NCI-H2107 treated with DMSO at 0.1 percent for 48 hours (cell line): ENCODE data around the gene PARVB.
A peak's percentile ranks its signal among the peaks of the same experiment; 100 is the strongest.
"Not testable (repeated sequence)": the region's sequence is repeated elsewhere in the genome, so short reads cannot be mapped to it uniquely, and the experiment has no call there.

Source experiments
- DNase-seq: peaks from one replicate; lab custom pipeline; 2025; ENCODE audit not compliant: unreplicated experiment; lab: John Stamatoyannopoulos, UW

PARVB gene

DNA sequence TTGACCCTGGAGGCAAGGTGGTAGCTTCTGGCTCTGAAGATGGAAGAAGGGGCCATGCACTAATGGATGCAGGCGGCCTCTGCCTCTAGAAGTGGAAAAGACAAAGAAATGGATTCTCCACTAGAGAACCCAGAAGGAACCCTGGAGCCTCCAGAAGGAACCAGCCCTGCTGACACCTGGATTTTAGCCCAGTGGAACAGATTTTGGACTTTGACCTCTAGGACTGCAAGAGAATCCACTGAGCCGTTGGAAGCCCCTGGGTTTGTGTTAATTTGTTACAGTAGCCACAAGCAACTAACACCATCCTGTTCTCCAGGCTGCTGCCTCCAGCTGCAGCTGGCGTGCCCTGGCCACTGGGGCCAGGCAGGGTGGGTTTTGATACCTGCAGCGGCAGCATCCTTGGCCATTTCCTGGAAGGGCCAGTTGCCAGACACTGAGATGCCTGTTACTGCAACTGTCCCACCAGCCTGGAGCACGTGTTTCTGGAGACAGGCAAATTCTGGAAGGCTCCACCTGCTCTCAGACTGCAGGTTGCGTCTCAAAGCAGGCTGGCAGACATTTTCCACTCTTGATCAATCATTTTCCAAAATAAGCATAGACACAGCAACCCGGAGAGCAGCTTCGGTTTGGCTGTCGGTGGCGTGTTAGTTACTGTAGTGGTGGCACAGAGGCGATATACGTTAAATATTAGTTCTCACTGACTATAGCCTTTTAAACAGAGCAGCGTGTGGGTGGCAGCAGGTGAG lies 79.8 kb downstream of the PARVB start:
- DNase-seq = no peak

DNA sequence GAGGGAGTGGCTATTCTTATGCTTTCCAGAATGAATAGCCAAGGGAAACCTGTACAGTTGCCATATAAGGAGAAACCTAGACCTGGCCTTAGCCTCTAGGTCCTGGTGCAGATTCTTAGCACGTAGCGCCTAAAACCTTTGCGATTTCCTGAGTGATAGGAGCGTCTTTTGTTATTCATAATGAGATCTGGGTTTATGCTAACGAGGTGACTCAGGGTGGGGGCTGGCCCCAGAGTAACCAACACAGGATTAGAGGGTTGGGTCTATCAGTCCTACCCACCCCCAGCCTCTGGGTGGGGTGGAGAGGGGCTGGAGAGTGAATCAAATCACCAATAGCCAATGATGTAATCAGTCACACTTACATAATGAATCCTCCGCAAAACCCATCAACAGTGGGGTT lies 83.2 kb downstream of the PARVB start:
- DNase-seq = no peak

DNA sequence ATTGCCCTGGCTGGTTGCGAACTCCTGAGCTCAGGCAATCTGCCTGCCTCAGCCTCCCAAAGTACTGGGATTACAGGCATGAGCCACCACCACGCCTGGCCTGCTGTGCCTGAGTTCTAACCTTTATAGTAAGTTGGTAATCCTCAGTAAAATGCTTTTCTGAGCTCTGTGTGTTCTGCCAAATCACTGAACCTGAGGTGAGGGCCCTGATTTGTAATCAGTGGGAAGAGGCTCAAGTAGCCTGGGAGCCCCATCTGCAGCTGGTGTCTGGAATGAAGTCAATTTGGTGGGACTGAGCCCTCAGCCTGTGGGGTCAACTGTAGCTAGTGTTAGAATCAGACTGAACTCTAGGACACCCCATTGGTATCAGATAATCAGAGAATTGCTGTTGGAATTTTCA lies 84.0 kb downstream of the PARVB start:
- no peak for DNase-seq

DNA sequence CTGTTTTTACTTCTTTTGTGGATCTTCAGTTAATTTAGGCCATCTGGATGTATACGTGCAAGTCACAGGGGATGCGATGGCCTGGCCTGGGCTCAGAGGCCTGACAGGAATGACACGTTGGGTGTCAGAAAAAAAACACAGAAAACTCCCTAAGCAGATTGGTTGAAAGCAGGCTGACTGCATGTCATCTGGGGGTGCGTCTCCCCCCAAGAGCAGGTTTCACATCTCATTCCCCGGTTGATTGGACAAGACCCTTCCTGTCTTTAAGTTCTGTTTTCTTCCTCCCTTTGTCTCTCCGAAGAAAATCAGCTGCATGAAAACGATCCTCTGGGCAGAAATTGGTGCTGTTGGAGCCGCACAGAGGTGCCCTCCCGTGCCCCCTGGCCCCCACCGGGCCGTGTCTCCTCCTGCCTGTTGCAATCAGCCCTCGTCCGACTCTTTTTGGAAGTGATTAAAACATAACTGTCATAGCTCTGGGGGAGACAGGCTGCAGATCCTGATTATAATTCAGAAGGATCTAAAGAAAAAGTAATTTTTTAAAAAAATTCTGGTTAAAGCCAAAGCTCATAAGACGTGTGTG lies 84.8 kb downstream of the PARVB start:
- no peak for DNase-seq

DNA sequence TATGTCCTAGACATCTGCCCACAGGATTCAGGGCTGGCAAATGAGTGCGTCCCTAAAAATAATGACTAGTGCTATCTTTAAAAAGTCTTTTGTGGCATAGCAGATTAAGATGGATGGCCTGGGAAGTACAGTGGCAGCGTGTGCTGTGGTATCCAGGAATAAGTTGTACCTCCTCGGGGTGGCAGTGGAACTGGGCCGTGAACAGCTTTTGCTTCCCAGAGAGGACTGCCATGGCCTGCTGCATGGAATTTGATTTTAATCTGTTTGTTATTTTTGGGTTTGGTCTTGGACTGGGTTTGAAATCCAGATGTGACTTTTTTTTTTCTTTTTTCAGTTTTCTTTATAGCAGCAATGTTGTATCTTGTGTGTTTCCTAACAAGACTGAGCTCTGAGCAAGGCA lies 85.3 kb downstream of the PARVB start:
- DNase-seq = no peak

DNA sequence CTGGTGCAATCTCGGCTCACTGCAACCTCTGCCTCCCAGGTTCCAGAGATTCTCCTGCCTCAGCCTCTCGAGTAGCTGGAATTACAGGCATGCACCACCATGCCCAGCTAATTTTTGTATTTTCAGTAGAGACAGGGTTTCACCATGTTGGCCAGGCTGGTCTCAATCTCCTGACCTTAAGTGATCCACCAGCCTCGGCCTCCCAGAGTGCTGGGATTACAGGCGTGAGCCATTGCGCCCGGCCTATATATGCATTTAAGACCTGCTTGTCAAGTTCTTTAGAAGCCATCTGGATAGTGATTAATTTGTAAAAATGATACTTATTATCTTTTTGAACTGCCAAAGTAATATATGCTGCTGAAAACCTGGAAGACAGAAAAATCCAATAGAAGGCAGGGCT lies 86.6 kb downstream of the PARVB start:
- not testable (repeated sequence) for DNase-seq

DNA sequence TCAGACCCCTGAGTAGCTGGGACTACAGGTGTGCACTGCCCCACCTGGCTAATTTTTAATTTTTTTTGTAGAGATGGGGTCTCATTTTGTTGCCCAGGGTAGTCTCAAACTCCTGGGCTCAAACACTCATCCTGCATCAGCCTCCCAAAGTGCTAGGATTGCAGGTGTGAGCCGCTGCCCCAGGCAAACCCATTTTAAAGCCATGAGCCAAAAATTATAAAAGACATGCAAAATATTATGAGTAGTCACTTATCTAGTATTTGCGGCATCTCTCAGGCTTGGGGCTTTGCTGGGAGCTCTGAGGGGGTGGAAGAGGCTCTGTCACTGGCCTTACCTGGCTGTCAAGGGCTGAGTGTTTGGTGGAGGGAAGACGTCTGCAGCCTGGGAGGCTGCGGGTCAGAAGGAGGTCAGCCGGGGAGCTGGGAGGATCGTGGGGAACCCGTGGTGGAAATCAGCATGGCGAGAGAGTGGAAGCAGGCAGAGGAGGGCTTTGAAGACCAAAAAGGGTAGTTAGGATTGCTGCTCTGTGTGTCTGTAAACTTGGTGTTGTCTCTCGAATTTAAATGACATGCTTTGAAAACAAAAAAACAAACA lies 87.6 kb downstream of the PARVB start:
- DNase-seq = no peak

DNA sequence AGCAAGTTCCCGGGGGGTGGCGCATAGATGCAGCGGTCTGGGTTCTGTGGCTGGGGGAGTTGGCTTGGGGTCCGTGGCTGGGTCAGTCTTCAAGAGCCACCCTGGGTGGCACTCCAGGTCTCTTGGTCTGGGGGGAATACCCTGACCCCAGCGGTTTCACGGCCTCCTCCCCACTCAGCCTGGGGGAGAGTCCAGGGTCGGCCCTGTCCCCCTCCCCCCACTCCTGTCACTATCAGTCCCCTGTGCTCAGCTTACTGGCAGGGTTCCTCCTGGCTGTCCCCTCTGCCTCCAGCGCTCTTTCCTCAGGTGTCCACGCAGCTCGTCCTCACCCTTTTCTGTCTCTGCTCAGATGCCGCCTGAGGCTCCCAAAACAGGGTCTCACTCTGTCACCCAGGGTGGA lies 88.1 kb downstream of the PARVB start:
- DNase-seq = no peak

DNA sequence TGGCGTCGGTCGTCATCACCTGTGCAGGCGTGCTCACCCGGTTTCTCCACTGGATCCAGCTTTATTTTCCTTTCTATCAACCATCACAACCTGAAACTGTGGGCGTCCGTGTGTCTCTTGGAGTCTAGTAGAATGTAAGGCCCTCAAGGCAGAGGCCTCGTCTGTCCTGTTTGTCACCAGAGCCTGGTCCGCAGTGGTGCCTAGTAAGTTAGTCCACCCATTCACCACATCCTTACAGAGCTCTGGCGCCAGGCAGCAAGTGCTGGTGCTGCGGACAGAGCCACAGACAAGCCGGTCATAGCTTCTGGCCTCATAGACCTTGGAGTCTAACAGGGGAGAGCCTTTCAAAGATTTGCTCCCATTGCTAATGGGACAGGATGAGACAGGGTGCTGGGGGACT lies 92.2 kb downstream of the PARVB start:
- no peak for DNase-seq

DNA sequence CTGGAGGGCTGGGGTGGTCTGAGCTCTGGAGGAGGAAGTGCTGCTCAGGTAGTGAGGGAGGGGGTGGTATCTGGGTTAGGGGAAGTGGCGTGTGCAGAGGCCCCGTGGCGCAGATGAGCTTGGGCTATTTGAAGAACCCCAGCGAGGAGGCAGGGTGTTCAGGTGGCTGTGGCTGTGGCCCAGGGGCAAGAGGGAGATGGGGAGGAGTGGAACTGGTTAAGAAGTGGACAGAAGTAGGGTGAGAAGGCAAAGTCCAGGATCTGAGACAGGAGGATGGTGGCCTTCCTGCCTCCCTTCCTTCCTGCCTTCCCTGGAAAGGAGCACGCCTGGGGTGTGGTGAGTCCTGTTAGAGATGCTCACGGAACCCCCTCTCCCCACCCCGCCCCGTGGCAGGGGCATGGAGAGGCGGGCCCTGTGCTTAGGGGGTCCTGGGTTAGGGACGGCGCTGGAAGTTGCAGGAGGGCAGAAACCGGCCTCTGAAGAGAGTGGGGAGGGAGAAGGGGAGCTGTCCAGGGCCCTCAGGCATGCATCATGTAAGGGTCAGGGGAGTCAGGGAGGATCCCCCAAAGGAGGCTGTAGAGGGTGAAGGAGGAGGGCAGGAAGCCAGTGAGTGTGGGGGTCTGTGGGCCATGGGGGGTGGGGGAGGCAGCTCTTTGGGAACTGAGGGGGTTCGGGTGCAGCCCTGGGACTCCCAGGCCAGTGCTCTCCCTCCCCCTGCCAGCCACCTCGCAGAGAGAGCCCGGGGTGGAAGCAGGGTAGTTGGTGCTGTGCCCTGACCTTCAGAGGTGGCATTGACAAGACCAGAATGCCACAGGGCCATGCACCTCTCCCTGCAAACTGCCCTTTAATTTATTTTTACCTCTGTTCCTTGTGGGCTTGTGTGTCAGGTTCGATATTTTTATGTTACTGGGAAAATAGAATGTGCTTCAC lies 92.9 kb downstream of the PARVB start:
- DNase-seq = no peak

DNA sequence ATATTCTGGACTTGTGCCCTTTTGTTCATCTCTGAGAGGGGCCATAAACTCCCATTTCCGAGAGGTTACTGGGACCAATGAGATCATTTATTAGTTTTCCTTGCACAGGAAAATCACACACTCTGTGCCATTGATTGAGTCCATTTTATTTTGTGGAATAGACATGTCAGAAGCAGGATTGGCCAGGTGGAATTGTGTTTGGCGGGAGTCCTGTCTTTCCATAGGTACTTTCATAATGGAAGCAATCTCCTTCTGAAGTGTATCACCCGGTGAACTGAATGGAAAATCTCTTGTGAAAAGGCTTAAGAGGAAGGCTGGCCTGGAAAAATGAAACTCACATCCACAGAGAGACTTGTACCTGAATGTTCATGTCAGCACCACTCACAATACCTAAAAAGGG lies 93.6 kb downstream of the PARVB start:
- no peak for DNase-seq

DNA sequence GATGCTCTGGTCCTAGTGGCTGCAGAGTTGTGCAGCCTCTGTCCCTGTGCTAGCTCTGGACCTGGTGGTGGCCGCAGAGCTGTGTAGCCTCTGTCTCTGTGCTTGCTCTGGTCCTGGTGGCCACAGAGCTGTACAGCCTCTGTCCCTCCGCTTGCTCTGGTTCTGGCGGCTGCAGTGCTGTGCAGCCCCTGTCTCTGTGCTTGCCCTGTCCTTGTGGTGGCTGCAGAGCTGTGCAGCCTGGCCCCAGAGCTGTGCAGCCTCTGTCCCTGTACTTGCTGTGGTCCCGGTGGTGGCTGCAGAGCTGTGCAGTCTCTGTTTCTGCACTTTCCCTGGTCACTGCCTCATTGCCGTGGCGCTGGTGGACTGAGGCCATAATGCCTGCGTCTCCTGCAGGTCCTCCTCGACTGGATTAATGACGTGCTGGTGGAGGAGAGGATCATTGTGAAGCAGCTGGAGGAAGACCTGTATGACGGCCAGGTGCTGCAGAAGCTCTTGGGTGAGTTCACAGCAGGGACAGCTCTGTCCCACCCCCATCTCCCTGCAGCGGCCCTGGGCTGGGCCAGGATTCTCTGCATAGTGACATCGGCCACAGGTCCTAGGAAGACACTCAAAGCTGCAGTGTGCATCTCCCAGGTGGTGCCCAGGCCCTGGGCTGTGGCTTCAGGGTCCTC lies 94.7 kb downstream of the PARVB start:
- DNase-seq = no peak

DNA sequence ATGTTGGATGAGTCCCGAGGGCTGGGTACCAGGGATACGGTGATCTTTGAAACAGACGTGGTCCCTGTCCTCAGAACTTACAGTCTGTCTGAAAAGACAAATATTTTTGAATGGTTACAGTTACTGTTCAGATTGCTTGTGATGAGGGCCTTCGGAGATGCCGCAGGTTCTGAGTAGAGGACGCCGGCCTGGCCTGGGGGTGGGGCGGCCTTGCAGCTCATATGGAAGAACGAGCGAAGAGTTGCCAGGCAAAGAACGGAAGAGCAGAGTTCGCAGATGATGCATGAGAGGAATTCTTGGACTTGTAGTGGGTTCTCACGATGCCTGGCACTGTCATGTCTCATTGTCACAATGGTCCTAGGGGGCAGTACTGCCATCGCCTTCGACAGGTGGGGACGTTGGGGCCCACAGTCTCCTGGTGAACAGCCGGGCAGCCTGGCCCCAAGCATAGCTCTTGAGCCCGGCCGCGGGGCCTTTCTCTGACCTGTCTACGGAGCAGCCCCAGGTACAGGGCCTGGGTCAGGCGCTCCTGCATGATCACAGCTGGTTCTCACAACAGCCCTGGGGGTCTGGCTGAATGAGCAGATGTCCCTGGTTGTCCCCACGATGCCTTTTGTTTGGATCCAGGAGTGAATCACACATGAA lies 95.7 kb downstream of the PARVB start:
- no peak for DNase-seq

DNA sequence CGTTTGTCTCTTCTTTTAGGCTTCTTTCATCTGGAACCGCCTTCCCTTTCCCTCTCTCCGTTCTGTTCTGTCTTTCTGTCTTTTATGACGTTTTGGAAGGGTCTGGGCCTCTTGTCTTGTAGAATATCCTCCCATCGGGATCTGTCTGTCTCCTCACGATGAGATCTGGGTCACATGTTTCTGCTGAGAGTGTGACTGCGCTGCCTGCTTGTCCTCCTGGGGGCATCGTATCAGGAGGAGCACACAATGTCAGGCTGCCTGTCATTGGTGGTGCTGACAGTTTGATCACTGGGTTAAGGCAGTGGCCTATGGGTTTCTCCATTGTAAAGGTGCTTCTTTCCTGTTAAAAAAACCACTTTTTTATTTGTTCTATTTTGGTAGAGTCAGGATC lies 96.2 kb downstream of the PARVB start:
- no peak for DNase-seq

DNA sequence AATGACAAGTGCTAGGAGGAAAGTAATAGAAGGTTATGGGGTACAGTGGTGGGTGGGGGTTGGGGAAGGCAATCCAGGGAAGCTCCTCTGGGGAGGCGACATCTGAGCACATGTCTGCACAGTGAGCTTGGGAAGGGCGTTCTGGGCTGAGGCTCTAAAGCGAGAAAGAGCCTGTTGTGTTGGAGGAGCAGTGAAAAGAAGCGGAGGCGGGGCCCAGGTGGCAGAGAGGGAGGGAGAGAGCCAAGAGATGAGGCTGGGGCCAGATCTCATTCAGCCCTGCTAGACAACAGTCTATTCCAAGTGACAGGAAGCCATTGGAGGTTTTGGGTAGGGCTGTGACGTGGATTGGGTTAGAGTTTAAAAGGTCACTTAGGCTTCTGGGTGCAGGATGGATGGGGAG lies 101.3 kb downstream of the PARVB start:
- DNase-seq = no peak

DNA sequence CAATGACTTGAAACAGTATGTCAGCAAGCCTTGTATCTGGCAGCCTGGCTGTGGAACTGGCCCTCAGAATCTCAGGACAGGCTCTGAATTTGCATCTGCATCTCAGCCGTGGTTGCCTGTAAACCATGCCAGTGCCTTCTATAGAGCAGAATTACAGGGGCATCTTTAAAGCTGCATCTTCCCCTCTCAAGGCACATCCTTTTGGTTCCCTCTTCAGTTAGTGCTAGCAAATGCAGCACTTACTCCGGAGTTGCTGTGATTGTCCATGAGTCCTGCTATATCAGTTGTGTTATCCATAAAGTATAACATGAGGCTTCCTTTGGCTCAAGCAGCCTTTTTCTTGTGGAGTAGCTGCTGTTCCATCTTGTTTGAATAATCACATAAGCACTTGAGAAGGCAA lies 102.7 kb downstream of the PARVB start:
- no peak for DNase-seq

DNA sequence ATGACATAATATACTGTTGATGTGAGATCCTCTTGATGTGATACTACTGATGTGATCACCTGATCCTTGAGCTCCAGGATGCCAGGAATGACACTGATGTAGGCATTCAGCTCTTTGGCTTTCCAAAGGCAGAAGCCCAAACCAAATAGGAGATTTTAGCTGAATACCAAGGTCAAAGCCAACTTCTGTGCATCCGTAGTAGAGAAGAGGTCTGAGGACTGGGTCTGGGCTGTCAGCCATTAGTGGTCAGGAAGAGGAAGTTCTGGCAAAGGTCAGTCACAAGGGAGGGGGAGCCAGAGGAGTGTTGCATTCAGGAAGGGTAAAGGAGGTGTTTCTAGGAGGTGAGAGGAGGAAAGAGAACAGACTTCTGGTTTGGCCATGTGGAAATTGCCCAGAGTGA lies 103.3 kb downstream of the PARVB start:
- DNase-seq = no peak

DNA sequence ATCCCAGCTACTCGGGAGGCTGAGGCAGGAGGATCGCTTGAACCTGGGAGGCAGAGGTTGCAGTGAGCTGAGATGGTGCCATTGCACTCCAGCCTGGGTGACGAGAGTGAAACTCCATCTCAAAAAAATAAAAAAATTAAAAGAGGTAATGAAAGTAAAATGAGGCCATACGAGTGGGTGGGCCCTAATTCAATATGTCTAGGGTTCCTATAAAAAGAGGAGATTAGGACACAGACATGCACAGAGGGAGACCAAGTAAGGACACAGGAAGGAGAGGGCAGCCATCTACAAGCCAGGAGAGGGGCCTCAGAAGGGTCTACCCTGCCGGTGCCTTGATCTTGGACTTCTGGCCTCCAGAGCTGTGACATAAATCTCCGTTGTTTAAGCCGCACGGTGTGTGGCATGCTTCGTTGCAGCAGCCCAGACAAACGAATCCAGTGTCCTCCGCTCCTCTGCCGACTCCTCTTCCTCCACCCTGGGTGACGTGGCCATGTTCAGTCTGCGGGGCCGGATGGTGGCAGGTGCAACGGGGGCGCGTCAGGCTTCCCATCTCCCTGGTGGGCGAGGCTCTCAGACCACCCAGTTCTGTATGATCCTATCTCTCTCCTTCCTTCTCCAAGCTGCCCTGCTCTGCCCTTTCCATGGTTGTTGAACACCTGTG lies 105.0 kb downstream of the PARVB start:
- DNase-seq = no peak

DNA sequence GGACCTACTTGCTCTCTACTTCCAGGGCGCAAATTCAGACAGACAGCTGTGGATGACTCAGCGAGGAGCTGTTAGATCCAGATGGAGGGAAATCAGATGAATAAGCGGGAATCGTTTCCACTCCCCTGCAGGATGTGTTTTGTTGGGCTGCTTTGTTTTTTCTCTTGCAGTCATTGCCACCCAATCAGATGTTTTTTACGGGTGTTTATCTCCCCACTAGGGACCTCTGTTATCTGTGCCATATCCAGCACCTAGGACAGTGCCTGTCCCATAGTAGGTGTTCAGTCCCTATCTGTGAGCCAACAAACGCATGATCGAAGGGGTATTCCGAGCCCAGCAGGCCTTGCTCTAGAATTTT lies 105.5 kb downstream of the PARVB start:
- DNase-seq = no peak

DNA sequence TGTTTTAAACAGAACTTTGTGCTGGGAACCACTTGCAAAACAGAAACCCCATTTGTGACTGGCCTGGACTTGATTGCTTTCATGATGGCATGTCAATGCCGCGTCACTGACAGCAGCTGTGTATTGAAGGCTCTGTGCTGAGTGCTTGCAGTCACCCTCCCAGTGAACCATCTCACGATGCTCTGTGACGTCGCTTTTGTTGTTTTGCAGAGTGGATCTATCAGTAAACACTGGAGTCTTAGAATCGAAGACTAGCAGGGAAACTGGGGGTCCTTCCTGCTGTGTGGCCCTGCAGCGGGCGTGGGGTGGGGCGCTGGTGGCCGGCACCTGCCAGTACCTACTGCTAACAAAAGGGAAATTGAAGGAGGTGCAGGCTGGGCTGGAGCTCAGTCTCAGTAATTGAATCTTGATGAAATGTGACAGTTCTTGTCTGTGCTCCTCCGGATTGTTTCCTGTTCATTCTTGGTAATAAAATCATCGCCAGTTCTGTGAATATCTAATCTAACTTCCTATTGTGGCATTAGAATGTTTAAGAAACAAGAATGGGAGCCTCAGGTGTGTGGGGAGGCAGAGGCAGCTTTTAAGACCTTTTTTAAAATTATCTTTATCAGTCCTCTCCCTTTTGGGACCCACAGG lies 106.1 kb downstream of the PARVB start:
- peak; percentile 53 for DNase-seq
